ENCODE results near the gene CACNG5. TPM values are rescaled to one million over a fixed set of nuclear protein-coding genes. Genes with fewer than 3 reads are reported as not detected.

CACNG5 gene
- total RNA-seq, 4 donors from 2014 or later: not detected

- no peak for ATAC-seq (ENCODE audit: low FRiP score)
- TF ChIP-seq, protein P1, sequence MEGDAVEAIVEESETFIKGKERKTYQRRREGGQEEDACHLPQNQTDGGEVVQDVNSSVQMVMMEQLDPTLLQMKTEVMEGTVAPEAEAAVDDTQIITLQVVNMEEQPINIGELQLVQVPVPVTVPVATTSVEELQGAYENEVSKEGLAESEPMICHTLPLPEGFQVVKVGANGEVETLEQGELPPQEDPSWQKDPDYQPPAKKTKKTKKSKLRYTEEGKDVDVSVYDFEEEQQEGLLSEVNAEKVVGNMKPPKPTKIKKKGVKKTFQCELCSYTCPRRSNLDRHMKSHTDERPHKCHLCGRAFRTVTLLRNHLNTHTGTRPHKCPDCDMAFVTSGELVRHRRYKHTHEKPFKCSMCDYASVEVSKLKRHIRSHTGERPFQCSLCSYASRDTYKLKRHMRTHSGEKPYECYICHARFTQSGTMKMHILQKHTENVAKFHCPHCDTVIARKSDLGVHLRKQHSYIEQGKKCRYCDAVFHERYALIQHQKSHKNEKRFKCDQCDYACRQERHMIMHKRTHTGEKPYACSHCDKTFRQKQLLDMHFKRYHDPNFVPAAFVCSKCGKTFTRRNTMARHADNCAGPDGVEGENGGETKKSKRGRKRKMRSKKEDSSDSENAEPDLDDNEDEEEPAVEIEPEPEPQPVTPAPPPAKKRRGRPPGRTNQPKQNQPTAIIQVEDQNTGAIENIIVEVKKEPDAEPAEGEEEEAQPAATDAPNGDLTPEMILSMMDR (IDR thresholded peaks at IDR 0.05): no peak
- no peak for DNase-seq (ENCODE audit: low spot score)
These were observed 3.2 kb downstream of the CACNG5 start for GRCh38 chr17:66837885-66838665.

DNA sequence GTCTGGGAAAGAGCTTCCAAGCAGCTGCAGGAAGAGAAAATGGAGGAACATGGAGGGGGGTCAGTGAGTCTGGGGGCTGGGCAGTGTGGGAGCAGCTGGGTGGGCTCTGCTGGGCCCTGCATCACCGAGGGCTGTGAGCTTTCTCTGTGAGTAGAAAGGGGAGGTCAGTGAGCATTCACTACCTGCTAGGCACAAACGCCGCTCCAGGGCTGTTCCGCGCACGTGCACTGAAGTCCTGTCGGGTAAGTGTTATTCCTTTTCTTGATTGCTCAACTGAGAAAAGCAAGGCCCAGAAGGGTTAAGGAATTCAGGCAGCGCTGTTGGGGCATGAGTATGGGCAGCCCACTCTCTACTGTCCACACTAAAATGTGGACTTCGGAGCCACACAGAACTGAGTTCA, 4.7 kb downstream of the CACNG5 start:
- no peak for ATAC-seq (ENCODE audit: low FRiP score)
- DNase-seq (ENCODE audit: low spot score): no peak
- TF ChIP-seq, protein P1 (IDR thresholded peaks at IDR 0.05): no peak

GRCh38 chr17:66840061-66840460, 5.1 kb downstream of the CACNG5 start:
- DNase-seq (ENCODE audit: low spot score) (no peak), ATAC-seq (ENCODE audit: low FRiP score) (no peak)
- TF ChIP-seq, protein P1 (IDR thresholded peaks at IDR 0.05): no peak

- no peak for ATAC-seq (ENCODE audit: low FRiP score)
- DNase-seq (ENCODE audit: low spot score): no peak
- TF ChIP-seq, protein P1 (IDR thresholded peaks at IDR 0.05): no peak
These were observed 6.4 kb downstream of the CACNG5 start for GRCh38 chr17:66841328-66841727.

- ATAC-seq (ENCODE audit: low FRiP score) (no peak), DNase-seq (ENCODE audit: low spot score) (no peak)
- TF ChIP-seq, protein P1 (IDR thresholded peaks at IDR 0.05): no peak
These were observed 6.8 kb downstream of the CACNG5 start for GRCh38 chr17:66841744-66842143.

DNA sequence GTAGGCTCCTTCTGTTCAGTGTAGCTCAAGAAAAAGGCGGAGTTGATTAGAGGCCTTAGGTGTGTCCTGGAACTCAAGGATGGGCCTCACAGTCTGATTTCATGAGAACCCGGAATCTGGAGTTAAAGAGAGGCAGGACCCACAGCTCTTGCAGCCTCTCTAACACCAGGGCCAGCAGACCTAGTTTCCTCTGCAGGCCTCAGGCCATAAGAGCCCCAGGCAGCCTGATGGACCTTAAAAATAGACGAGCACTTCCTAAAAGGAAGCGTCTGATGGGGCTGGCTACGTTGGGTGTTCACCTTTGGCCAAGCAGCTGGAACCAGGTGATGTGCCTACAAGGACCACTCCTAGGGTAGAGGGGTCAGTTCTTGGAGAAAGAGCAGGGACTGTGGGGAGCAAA, 7.6 kb downstream of the CACNG5 start:
- no peak for ATAC-seq (ENCODE audit: low FRiP score)
- DNase-seq (ENCODE audit: low spot score): no peak
- TF ChIP-seq, protein P1 (IDR thresholded peaks at IDR 0.05): no peak

- TF ChIP-seq, protein P1 (IDR thresholded peaks at IDR 0.05): no peak
These were observed 8.0 kb downstream of the CACNG5 start for GRCh38 chr17:66842959-66843358.

More at GRCh38 chr17:66842959-66843358, 8.0 kb downstream of the CACNG5 start:
- ATAC-seq (ENCODE audit: low FRiP score): no peak
- no peak for DNase-seq (ENCODE audit: low spot score)

Data from omental fat pad (tissue), 4 donors.